ENCODE measurements around the gene CAPN10.
"Not testable (repeated sequence)": the region's sequence is repeated elsewhere in the genome, so short reads cannot be mapped to it uniquely, and the experiment has no call there.

Gene CAPN10

GRCh38 chr2:240602266-240603050 lies 15.9 kb downstream of the CAPN10 start:
- DNase-seq (ENCODE audit: low read depth in 3 of 3, low spot score in 1 of 3), result no peak

- no peak for DNase-seq (ENCODE audit: low read depth in 3 of 3, low spot score in 1 of 3)
These were observed 16.7 kb downstream of the CAPN10 start for GRCh38 chr2:240603081-240603835.

GRCh38 chr2:240603846-240604245 lies 17.3 kb downstream of the CAPN10 start:
- no peak for DNase-seq (ENCODE audit: low read depth in 3 of 3, low spot score in 1 of 3)

- DNase-seq (ENCODE audit: low read depth in 3 of 3, low spot score in 1 of 3), result no peak
These were observed 17.9 kb downstream of the CAPN10 start for GRCh38 chr2:240604291-240604938.

- no peak for DNase-seq (ENCODE audit: low read depth in 3 of 3, low spot score in 1 of 3)
These were observed 18.6 kb downstream of the CAPN10 start for GRCh38 chr2:240604939-240605716.

GRCh38 chr2:240605867-240606743 lies 19.6 kb downstream of the CAPN10 start:
- no peak for DNase-seq (ENCODE audit: low read depth in 3 of 3, low spot score in 1 of 3)

- DNase-seq (ENCODE audit: low read depth in 3 of 3, low spot score in 1 of 3), result no peak
These were observed 25.2 kb downstream of the CAPN10 start for GRCh38 chr2:240611601-240612210.

GRCh38 chr2:240613781-240614180 lies 27.2 kb downstream of the CAPN10 start:
- no peak for DNase-seq (ENCODE audit: low read depth in 3 of 3, low spot score in 1 of 3)

- DNase-seq (ENCODE audit: low read depth in 3 of 3, low spot score in 1 of 3), result no peak
These were observed 27.9 kb downstream of the CAPN10 start for GRCh38 chr2:240614391-240614790.

GRCh38 chr2:240615396-240615795 lies 28.9 kb downstream of the CAPN10 start:
- DNase-seq (ENCODE audit: low read depth in 3 of 3, low spot score in 1 of 3), result no peak

GRCh38 chr2:240615820-240616547 lies 29.4 kb downstream of the CAPN10 start:
- no peak for DNase-seq (ENCODE audit: low read depth in 3 of 3, low spot score in 1 of 3)

- not testable (repeated sequence) for DNase-seq (ENCODE audit: low read depth in 3 of 3, low spot score in 1 of 3)
These were observed 30.5 kb downstream of the CAPN10 start for GRCh38 chr2:240616860-240617666.

- no peak for DNase-seq (ENCODE audit: low read depth in 3 of 3, low spot score in 1 of 3)
These were observed 32.2 kb downstream of the CAPN10 start for GRCh38 chr2:240618776-240619175.

GRCh38 chr2:240619506-240620148 lies 33.1 kb downstream of the CAPN10 start:
- no peak for DNase-seq (ENCODE audit: low read depth in 3 of 3, low spot score in 1 of 3)

- no peak for DNase-seq (ENCODE audit: low read depth in 3 of 3, low spot score in 1 of 3)
These were observed 33.7 kb downstream of the CAPN10 start for GRCh38 chr2:240620149-240620731.

GRCh38 chr2:240620859-240621258 lies 34.3 kb downstream of the CAPN10 start:
- DNase-seq (ENCODE audit: low read depth in 3 of 3, low spot score in 1 of 3), result no peak

- no peak for DNase-seq (ENCODE audit: low read depth in 3 of 3, low spot score in 1 of 3)
These were observed 35.5 kb downstream of the CAPN10 start for GRCh38 chr2:240622060-240622411.

Measured in stimulated activated CD4-positive, alpha-beta T cell treated with anti-CD3 and anti-CD28 coated beads, TNF-alpha, amount 100 ng/mL, for 1 hour (primary cell).